OCI-LY1 (cell line): ENCODE results near the gene CD226.

ENCODE experiments used
- CTCF ChIP-seq: fragments of 200-600 bp; sonication (generic), shearing (Covaris generic); IDR thresholded peaks from 2 replicates; pipeline ENCODE4 v1.5.1; 2017; ENCODE audit warnings: mild to moderate bottlenecking, antibody characterized with exemption, low read length, moderate library complexity, mixed read lengths
- EZH2 ChIP-seq: fragments of 200-600 bp; sonication (generic), shearing (Covaris generic); IDR thresholded peaks from 2 replicates; pipeline ENCODE4 v1.8.0; 2017; ENCODE audit warnings: borderline replicate concordance, mixed run types, mild to moderate bottlenecking, antibody characterized with exemption, low read length, moderate library complexity, mixed read lengths

GRCh38 chr18:69882965-69883668 is 64.6 kb downstream of the CD226 start:
- no peak for TF ChIP-seq CTCF
- TF ChIP-seq EZH2, result no peak
